Measurements from ENCODE around the gene SPINK6.

- TF ChIP-seq CTCF (IDR thresholded peaks at IDR 0.05), result no peak
- no peak for TF ChIP-seq POLR2A (IDR thresholded peaks at IDR 0.05)
These were observed 11.9 kb downstream of the SPINK6 start for GRCh38 chr5:148214665-148215185.

All from adrenal gland (tissue), 5 donors.